Astrocyte of the spinal cord (primary cell): ENCODE data around the gene CAMTA1.

ENCODE experiments used
- DNase-seq: peaks from one replicate; pipeline ENCODE4 v3.0.0; 2011; ENCODE audit warnings: low read depth, low spot score
- H3K4me3 ChIP-seq: 2 replicates; pipeline ENCODE4 v1.5.1; 2011; ENCODE audit warnings: low read depth, mild to moderate bottlenecking, low read length, moderate library complexity
- CTCF ChIP-seq: IDR thresholded peaks from 2 replicates; pipeline ENCODE4 v1.5.1; 2012; ENCODE audit warnings: low read depth, mild to moderate bottlenecking, low read length, inconsistent platforms
- in situ Hi-C: cut with HindIII; loops from 2 replicates; pipeline ENCODE4 v1.10.0; 2017; ENCODE audit warnings: low sequenced_read_pairs

The CAMTA1 gene

GRCh38 chr1:7401814-7402547 is 616.7 kb downstream of the CAMTA1 start:
- DNase-seq: peak; percentile 99
- no peak for TF ChIP-seq CTCF
- in situ Hi-C loops: no loop called here
- H3K4me3 ChIP-seq: no peak overlapping the region

- H3K4me3 ChIP-seq: no peak overlapping the region
- no peak for TF ChIP-seq CTCF
- in situ Hi-C loops: no loop called here
- DNase-seq: peak; percentile 26
Observed at GRCh38 chr1:7402548-7402850, 617.2 kb downstream of the CAMTA1 start.

- no peak for TF ChIP-seq CTCF
- no peak for DNase-seq
- no peak overlapping the region for H3K4me3 ChIP-seq
- in situ Hi-C loops: no loop called here
Observed at GRCh38 chr1:7403265-7404045, 618.2 kb downstream of the CAMTA1 start.

GRCh38 chr1:7404046-7404742 is 618.9 kb downstream of the CAMTA1 start:
- no peak for TF ChIP-seq CTCF
- no peak overlapping the region for H3K4me3 ChIP-seq
- in situ Hi-C loops: no loop called here
- DNase-seq: no peak

GRCh38 chr1:7405844-7406500 is 620.7 kb downstream of the CAMTA1 start:
- H3K4me3 ChIP-seq: no peak overlapping the region
- DNase-seq: no peak
- TF ChIP-seq CTCF: no peak
- in situ Hi-C loops: no loop called here
